ENCODE measurements around the gene ADNP2. TPM values are rescaled to one million over a fixed set of nuclear protein-coding genes. Genes with fewer than 3 reads are reported as not detected.

The ADNP2 gene
- total and polyA plus RNA-seq, 2 donors (not counting 3 experiments of a cell fraction or from before 2014, with no cell fraction given) = 10.2 to 20.6 TPM

DNA sequence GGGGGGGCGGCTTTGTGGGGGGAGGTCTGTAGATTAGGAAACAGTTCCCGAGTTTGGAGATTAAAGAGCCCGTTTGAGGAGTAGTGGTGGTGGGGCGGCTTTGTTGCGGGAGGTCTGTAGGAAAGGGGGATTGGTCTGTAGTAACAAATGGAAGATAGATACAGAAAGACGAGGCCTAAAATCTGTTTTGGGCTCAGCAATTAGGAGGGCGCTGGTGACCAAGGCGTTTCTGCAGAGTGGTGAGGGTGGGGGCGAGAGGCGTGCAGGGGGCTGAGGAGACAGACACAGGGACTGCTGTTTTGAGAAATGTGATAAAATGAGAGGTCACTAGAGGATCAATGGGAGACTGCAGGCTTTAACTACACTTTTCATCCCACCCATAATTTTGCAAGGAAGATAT, 1.6 kb upstream of the ADNP2 start:
- Histone ChIP-seq H3K79me2 (ENCODE audit: control insufficient read depth, insufficient read depth, low read length) (peaks cover 28% of the 10 kb centered on the region), H2AFZ (ENCODE audit: low read depth, low read length) (no peak overlapping the region), H3K4me1 (ENCODE audit: control insufficient read depth, extremely low read depth, insufficient read depth, low read length) (peaks cover 8% of the 10 kb centered on the region), H3K4me2 (ENCODE audit: insufficient read depth, low read length) (no peak overlapping the region), H3K27ac (ENCODE audit: insufficient read depth, low read depth, low read length) (no peak overlapping the region), H3K9me1 (replicated peaks; ENCODE audit: control insufficient read depth, extremely low read depth, insufficient read depth, low read length) (no peaks in the 10 kb centered on the region), H3K9ac (replicated peaks; ENCODE audit: extremely low read depth, insufficient read depth, low read length) (no peak overlapping the region), H4K20me1 (replicated peaks; ENCODE audit: control insufficient read depth, extremely low read depth, insufficient read depth, low read length) (no peaks in the 10 kb centered on the region), H3K9me3 (replicated peaks; ENCODE audit: control insufficient read depth, insufficient read depth, low read length) (no peaks in the 10 kb centered on the region), H3K4me3 (replicated peaks in 1 of 3; ENCODE audit: insufficient read depth in 1 of 3, low read depth in 1 of 3, low read length in 3 of 3) (no peak overlapping the region), H3K27me3 (ENCODE audit: control insufficient read depth in 2 of 2, insufficient read depth in 2 of 2, low read length in 2 of 2) (peaks cover 0 to 8% of the 10 kb centered on the region in 2 experiments), H3K36me3 (ENCODE audit: control insufficient read depth in 2 of 2, extremely low read depth in 1 of 2, insufficient read depth in 2 of 2, low read length in 2 of 2) (no peaks in the 10 kb centered on the region)
- CTCF ChIA-PET = no interaction called here
- intact Hi-C loops (cut with micrococcal nuclease) (no loop called here), dilution Hi-C loops (cut with MboI; ENCODE audit: extremely low pct_ligation_motif_present, low sequenced_read_pairs) (no loop called here)
- no peak for TF ChIP-seq POLR2A (IDR thresholded peaks at IDR 0.05; ENCODE audit: low read depth, low read length)
- TF ChIP-seq JUN (IDR thresholded peaks at IDR 0.05; ENCODE audit: borderline replicate concordance, insufficient read depth, insufficient read length, low read depth) = no peak
- no peak for TF ChIP-seq GATA2 (IDR thresholded peaks at IDR 0.05; ENCODE audit: insufficient read depth, insufficient read length, low read depth, low read length)
- TF ChIP-seq, protein P1, sequence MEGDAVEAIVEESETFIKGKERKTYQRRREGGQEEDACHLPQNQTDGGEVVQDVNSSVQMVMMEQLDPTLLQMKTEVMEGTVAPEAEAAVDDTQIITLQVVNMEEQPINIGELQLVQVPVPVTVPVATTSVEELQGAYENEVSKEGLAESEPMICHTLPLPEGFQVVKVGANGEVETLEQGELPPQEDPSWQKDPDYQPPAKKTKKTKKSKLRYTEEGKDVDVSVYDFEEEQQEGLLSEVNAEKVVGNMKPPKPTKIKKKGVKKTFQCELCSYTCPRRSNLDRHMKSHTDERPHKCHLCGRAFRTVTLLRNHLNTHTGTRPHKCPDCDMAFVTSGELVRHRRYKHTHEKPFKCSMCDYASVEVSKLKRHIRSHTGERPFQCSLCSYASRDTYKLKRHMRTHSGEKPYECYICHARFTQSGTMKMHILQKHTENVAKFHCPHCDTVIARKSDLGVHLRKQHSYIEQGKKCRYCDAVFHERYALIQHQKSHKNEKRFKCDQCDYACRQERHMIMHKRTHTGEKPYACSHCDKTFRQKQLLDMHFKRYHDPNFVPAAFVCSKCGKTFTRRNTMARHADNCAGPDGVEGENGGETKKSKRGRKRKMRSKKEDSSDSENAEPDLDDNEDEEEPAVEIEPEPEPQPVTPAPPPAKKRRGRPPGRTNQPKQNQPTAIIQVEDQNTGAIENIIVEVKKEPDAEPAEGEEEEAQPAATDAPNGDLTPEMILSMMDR (IDR thresholded peaks at IDR 0.05; ENCODE audit: extremely low read depth in 1 of 2, insufficient read depth in 1 of 2, low read depth in 1 of 2, low read length in 2 of 2) = no peak
- TF ChIP-seq FOS (IDR thresholded peaks at IDR 0.05; ENCODE audit: borderline replicate concordance, insufficient read depth, low read length) = no peak
- no peak for TF ChIP-seq POLR2AphosphoS5 (IDR thresholded peaks at IDR 0.05; ENCODE audit: insufficient read depth, low read depth, low read length)
- no peak for TF ChIP-seq MYC (IDR thresholded peaks at IDR 0.05; ENCODE audit: low read depth, low read length)
- no peak for TF ChIP-seq MAX (IDR thresholded peaks at IDR 0.05; ENCODE audit: insufficient read depth, insufficient read length)
- TF ChIP-seq EZH2 (IDR thresholded peaks at IDR 0.05; ENCODE audit: borderline replicate concordance, low read depth, low read length, severe bottlenecking) = no peak
- BruUV-seq (replicated peaks) = no TSS peak
- DNase-seq (ENCODE audit: low read depth, low spot score) (no peak), FAIRE-seq (no peak)
- POLR2A ChIA-PET = no interaction called here
